ENCODE data around the gene KNL1.
"Not testable (repeated sequence)": the region's sequence is repeated elsewhere in the genome, so short reads cannot be mapped to it uniquely, and the experiment has no call there.

The KNL1 gene, protein sequence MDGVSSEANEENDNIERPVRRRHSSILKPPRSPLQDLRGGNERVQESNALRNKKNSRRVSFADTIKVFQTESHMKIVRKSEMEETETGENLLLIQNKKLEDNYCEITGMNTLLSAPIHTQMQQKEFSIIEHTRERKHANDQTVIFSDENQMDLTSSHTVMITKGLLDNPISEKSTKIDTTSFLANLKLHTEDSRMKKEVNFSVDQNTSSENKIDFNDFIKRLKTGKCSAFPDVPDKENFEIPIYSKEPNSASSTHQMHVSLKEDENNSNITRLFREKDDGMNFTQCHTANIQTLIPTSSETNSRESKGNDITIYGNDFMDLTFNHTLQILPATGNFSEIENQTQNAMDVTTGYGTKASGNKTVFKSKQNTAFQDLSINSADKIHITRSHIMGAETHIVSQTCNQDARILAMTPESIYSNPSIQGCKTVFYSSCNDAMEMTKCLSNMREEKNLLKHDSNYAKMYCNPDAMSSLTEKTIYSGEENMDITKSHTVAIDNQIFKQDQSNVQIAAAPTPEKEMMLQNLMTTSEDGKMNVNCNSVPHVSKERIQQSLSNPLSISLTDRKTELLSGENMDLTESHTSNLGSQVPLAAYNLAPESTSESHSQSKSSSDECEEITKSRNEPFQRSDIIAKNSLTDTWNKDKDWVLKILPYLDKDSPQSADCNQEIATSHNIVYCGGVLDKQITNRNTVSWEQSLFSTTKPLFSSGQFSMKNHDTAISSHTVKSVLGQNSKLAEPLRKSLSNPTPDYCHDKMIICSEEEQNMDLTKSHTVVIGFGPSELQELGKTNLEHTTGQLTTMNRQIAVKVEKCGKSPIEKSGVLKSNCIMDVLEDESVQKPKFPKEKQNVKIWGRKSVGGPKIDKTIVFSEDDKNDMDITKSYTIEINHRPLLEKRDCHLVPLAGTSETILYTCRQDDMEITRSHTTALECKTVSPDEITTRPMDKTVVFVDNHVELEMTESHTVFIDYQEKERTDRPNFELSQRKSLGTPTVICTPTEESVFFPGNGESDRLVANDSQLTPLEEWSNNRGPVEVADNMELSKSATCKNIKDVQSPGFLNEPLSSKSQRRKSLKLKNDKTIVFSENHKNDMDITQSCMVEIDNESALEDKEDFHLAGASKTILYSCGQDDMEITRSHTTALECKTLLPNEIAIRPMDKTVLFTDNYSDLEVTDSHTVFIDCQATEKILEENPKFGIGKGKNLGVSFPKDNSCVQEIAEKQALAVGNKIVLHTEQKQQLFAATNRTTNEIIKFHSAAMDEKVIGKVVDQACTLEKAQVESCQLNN (N-terminal part only)

GRCh38 chr15:40593588-40594428 is at the start of gene KNL1:
TSS of gene KNL1 (plus strand) at chr15:40594249. CDS start at chr15:40602932, 8,683 bp downstream.
- peak; percentile 76 for DNase-seq (ENCODE audit: low read depth)

DNA sequence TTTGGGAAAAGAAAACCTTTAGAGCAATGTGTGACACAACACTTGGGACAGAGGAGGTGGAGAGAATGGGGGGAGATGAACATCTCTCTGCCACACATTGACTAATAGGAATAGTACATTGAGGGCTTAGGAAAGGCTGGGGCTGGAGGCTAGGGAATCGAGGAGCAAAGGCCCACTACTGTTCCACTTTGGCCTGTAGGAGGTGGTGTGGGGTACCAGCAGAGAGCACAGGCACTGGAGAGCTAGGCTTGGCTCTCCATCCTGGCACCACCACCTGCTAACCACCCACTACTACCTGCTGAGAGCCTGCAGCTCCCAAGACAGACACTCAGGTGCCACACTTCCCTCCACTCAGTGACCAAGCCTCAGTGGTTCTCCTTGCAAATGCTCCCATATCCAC is 48.6 kb upstream of the KNL1 start:
- no peak for DNase-seq (ENCODE audit: low read depth)

- no peak for DNase-seq (ENCODE audit: low read depth)
Observed at GRCh38 chr15:40548610-40549009, 45.4 kb upstream of the KNL1 start.

GRCh38 chr15:40549894-40550293 is 44.2 kb upstream of the KNL1 start:
- DNase-seq (ENCODE audit: low read depth): no peak

DNA sequence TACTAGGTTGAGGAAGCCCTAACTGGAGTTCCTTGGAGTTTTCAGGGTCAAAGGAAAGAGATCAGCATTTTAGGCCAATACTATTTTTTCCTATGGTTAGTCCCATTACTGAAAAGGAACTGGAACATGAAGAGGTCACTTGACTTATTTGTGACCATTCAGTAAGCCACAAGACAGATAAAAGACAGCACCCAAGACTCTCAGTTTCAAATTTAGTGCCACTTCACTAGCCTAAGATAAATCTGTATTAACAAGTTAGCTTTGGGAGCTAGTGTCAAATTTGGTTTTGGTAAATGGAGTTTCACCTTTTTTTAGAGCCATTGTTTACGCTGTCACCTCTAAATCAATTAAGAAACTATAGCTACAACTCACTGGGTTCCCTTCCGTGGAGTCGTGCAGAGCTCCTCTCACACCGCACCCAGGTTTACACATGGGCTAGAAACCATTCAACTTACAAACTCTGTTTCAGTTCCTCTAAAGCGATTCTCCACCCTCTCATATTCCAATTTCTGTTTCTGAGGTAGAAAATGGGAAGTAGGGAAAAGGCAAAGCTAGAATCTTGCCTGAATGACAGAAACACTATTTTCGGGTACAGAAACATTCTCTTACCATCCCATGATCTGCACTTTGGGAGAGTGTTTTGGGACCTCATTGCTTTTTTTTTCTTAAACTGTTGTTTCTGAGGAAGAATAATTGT is 43.6 kb upstream of the KNL1 start:
- DNase-seq (ENCODE audit: low read depth): no peak

DNA sequence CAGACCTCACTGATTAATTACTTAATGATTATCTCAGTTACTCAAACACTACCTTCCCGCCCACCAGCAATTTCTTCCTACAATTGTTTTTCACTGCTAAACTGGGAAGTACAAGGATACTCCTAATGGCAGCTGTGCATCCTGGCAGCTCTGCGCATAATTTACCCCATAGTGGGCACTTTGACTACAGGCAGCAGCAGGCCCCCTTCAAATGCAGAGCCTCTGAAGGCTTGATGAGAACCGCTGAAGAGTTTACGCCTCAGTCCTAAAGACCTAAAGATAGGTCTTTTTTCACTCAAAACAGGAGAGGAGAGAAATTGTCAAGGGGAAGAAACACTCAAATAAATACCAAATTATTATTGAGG is 39.9 kb upstream of the KNL1 start:
- DNase-seq (ENCODE audit: low read depth): no peak

DNA sequence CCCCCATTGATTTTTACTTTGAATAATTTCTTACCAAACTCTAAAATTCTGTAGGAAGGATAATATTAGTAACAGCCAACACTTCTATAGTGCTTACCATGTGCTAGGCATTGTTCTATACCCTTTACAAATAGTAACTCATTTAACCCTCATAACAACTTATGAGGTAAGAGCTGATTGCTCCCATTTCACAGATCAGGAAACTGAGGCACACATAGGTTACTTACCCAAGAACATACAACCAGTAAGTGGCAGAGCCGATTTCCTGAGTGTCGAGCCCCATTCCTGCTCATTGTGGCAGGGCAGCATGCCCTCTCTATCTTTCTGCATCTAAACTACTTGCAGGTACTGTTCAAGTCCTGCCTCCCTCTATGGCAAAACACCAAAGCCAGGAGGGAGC is 38.2 kb upstream of the KNL1 start:
- DNase-seq (ENCODE audit: low read depth): no peak

GRCh38 chr15:40558952-40559742 is 34.9 kb upstream of the KNL1 start:
- no peak for DNase-seq (ENCODE audit: low read depth)

GRCh38 chr15:40562691-40563090 is 31.4 kb upstream of the KNL1 start:
- no peak for DNase-seq (ENCODE audit: low read depth)

DNA sequence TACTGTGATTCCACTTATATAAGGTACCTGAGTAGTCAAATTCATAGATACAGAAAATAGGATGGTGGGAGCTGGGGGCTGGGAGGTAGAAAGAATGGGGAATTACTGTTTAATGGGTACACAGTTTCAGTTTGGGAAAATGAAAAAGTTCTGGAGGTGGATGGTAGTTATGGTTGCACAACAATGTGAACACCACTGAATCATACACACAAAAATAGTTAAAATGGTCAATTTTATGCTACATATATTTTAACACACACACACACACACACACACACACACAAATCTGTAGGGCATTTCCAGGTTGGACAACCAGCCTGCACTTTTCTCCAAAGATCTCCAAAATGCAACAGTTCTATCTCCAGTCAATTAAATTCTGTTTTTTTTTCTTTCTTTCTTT is 30.6 kb upstream of the KNL1 start:
- no peak for DNase-seq (ENCODE audit: low read depth)

- DNase-seq (ENCODE audit: low read depth): peak; percentile 95
Observed at GRCh38 chr15:40564591-40565332, 29.3 kb upstream of the KNL1 start, which contains the start of gene CCDC32. TSS of gene CCDC32 (minus strand) at chr15:40565042. CDS start at chr15:40563015, 2,027 bp downstream.

GRCh38 chr15:40565333-40566238 is 28.5 kb upstream of the KNL1 start:
- DNase-seq (ENCODE audit: low read depth): no peak

DNA sequence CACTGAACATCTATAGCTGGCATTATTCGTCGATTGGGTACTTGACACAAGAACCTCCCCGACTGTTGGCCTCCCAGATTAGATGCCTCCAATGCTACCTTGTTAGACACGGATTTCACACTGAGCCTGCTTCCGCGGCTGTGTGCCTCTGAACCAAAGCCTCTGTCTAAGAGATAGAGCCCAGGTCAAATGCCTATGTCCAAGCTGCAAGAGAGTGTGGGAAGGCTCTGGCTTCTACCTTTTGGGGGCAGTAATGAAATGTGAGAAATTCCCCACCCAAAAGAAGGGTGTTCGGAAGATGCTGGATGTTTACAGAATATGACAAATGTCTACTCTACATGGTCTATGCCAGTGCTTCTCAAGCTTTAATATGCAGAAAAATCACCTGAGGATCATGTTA is 26.9 kb upstream of the KNL1 start:
- DNase-seq (ENCODE audit: low read depth): no peak

- DNase-seq (ENCODE audit: low read depth): peak; percentile 87
Observed at GRCh38 chr15:40569129-40569953, 24.7 kb upstream of the KNL1 start, which contains the start of gene RPUSD2. TSS of gene RPUSD2 (plus strand) at chr15:40569299. CDS start at chr15:40569338, 39 bp downstream.

DNA sequence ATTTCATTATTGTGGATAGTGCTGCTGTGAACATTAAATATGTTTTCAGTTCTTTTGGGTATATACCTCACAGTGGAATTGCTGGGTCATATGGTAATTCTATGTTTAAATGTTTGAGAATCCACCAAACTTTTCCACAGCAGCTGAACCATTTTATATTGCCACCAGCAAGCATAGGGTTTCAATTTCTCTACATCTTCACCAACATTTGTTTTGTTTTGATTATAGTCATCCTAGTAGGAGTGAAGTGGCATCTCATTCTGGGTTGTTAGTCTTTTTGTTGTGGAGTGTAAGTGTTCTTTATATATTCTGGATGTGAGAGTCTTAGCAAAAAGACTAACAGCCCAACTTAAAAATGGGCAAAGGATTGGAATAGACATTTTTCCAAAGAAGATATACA is 18.9 kb upstream of the KNL1 start:
- no peak for DNase-seq (ENCODE audit: low read depth)

GRCh38 chr15:40576914-40577313 is 17.1 kb upstream of the KNL1 start:
- not testable (repeated sequence) for DNase-seq (ENCODE audit: low read depth)

DNA sequence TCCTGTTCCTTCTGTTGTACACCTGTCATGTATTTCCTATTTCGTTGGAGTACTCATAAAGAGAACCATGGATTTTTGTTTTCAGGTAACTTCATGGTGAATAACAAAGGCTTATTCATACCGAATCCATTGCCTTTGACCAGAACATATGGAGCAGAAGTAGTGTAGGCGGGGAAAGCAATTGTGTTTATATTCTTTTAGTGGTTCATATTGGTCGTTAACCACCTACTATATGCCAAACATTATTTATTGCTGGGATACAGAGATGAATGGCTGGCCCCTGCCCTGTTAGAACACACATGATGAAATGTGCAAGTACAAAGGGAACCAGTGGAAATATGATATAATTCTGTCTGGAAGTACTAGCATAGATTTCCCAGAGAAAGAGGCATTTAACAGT is 15.2 kb upstream of the KNL1 start:
- no peak for DNase-seq (ENCODE audit: low read depth)

Measured in stimulated activated CD4-positive, alpha-beta T cell treated with anti-CD3 and anti-CD28 coated beads, Interleukin-2, amount 100 ng/mL, for 4 hours (primary cell).